Transverse colon (tissue), 4 donors: ENCODE results near the gene MCM3.

Experiments used
- CTCF ChIP-seq, 5 experiments: fragments of 200-600 bp in 3 of 5; fragments of 450-650 bp in 2 of 5; sonication (generic) in 3 of 5; IDR thresholded peaks; 1 replicate in 2 of 5; 2 replicates in 3 of 5; pipeline ENCODE4 v1.5.1; 2016 to 2017; ENCODE audit warnings: antibody characterized with exemption in 5 of 5, inconsistent platforms in 3 of 5, mild to moderate bottlenecking in 2 of 5, moderate library complexity in 1 of 5
- POLR2A ChIP-seq: fragments of 450-650 bp; IDR thresholded peaks from one replicate; pipeline ENCODE4 v1.6.1; 2016; ENCODE audit warnings: antibody characterized with exemption, mild to moderate bottlenecking, moderate library complexity
- POLR2AphosphoS5 ChIP-seq, 3 donors: sonication (generic); formaldehyde crosslinking; IDR thresholded peaks; one replicate each; pipeline ENCODE4 v1.6.1; 2016; ENCODE audit warnings: antibody characterized with exemption in 3 of 3

- no peak for TF ChIP-seq POLR2A
- TF ChIP-seq CTCF (IDR thresholded peaks at IDR 0.05): no peak
- TF ChIP-seq POLR2AphosphoS5 (IDR thresholded peaks at IDR 0.05): no peak
Measured at GRCh38 chr6:52253494-52253893, 31.0 kb downstream of the MCM3 start.
